ENCODE results near the gene BOD1.

Gene BOD1

DNA sequence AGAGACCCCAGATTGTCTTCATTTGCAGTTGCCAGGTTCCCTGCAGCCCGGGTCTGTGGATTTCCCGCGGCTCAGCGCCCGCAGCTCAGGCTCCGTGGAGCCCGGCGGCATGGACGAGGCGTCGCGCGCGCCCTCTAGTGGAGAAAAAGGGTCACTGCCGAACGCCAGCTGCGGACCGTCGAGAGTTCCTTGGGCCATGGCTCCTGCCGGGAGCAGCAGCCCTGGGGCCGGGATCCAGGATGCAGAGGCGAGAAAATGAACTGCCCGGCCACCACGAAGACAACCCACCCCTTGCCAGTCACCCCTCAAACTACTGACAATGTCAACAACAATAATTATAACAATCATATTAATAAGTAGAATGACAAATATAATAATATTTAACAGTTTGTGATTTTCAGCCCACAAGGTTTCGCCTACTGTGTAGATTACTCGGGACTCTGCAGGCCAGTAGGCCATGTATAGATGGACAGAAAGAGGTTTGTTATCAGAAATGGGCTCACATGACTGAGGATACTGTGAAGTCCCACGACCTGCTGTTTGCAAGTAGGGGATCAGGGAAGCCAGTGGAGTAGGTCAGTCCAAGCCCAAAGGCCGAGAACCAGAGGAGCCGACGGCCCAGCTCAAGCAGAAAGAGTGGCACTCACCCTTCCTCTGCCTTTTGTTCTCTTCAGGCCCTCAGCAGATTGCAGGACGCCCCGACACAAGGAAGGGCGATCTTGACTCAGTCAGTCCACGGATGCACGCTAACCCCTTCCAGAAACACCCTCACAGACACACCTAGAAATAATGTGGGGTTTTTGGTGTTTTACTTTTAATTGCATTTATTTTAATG, 43.1 kb downstream of the BOD1 start:
- peak; percentile 46 to 69 (median 53) for DNase-seq

DNA sequence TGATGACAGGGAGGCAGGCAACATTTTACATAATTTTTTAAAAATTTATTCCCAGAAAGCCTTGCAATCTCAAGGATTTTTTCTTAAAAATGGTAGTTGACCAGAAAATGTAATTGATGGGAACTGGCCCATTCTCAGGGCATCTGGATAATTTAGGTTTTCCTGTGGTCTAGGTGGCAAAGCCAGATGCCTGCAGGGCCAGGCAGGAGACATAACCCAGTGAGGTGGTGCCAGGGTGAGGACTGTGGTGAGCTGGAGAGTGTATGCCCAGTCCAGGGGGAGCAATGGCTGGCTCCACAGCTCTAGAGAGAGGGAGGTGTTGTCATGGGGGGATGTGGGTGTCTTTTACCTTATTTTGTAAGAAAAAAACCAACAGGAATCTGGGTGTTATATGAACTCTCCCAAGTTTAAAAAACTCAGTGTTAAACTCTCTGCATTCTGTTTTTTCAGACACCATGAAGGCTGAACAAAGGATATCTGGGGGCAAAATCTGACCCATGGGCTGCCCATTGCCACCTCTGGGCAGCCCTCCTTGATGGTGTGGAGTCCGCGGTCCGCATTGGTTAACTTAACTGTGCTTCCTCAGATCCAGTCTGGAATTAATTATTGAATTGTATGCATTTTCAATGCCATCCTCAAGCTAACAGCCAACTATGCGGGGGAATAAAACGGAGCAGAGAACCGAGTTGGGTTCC, 43.9 kb downstream of the BOD1 start:
- no peak for DNase-seq

DNA sequence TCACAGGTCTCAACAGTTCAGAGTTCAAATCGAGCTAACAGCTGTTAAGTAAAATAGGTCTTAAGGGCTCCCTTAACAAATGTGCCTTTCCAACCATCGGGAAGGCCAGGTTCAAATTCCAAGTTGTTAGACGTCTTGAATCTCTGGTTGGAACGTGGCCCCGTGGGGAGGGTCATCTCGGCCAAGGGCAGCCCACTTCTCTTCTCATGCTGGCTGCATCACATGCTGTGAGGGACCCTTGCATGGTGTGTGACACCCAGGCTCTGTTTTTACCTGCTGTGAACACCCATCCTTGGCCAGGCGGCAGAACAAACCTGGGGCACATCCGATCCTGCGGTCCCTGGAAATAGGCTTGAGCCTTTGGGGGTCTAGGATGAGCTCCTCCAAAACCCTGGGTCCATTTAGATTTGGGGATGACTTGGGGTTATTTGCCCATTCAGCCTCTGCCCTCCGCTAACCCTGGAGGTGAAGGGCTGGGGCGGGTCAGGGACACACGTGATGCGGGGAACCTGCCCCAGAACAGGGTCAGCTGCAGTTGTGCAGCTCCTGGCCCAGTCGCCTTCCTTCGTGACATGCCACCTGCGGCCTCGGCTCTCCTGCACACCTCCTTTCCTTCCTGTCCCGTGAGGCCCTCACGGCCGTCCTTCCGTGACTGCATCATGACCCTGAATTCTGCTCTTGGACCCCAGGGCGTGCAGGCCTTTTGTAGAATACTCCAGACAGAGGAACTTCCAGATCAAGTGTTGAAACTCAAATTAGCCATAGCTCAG, 45.9 kb downstream of the BOD1 start:
- DNase-seq = no peak

DNA sequence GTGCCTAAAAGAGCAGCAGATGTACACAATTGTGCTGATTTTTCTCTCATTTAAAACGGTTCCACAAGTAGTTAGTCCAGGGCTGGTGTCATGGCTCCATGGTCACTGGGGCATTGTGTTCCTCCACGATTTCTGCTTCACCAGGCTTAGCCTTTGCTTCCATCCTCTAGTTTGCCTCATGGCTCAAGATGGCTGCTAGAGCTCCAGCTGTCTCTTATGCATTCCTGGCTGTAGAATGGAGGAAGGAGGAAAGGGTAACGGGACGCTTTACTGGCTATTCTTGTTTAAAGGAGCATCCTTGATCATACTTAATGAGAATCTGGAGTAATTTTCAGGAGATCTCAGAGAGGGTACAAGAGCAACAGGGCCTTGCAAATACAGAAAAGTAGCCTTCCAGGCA, 47.7 kb downstream of the BOD1 start:
- no peak for DNase-seq

DNA sequence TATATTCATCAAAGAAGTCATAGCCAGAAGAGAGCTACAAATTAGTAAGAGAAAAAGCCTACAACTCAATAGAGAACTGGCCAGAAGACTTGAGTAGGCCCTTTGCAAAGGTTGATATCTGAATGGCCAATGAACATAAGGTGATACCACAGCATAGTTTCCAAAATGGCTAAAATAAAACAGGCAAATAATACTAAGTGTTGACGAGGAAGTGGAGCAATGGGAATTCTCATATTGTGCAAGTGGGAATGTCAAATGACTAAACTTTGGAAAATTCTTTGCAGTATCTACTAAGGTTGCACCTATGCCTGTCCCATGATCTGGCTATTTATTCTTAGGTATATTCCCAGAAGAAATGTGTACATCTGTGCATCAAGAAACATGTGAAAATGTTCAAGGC, 48.3 kb downstream of the BOD1 start:
- DNase-seq = no peak

DNA sequence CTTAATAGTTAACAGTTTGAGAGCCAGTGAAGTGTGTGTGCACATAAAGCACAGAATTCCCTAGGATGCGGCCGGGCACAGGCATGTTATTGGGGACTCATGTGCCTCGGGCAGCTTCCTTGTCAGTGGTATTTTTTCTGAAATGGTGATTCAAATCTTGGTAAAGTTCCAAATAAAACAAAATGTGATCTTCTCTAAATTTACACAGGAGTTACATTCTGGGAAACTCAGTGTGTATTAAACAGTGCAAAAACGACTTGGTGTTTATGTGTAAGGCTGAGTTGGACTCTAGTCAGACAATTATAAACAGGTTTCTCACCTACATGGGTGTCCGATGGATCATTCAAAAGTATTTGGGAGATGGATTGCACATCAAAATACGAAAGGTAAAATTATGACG, 48.9 kb downstream of the BOD1 start:
- no peak for DNase-seq

DNA sequence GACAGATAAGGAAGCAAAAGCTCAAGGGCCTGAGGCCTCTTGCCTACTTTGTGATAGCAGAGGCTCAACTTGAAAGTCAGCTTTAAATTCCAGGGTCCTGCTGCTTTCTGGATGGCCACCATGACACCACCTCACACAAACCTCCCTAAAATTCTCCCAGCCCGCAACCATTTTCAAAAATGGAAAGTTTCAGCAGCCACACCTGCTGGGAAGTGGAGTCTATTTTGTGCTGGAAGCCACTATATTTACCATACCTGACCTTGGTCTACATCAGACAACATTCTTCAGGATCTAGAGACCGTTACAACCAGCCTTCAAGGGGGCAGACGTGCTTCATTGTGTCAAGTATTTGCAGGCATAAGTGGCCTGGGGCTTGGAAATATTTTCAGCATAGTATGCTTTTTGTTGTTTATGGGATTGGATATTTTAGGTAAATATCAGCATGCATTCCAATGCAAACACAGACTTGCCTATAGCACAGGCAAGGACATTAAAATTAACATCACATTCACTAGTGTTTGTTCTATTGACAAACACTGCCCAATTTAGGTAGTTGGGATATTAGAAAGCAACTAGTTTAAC, 50.9 kb downstream of the BOD1 start:
- no peak for DNase-seq

DNA sequence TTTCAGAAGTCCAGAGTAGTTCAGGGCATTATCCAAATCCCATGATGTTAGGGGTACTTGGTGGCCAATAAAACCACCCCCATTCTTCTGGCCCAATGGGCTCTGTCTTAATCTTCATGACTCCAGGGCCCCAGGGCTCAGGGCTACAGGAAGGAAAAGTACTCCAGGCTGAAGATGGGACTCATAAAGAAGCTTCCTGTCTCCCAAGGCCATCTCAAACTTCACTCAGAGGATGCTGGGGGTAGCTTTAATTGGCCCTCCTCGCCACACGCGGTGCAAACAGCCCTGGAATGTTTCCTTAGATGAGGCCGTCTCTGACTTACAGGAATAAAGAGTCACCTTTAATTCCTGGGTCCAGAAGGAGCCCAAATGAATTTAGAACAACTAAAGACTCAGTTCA, 52.3 kb downstream of the BOD1 start:
- no peak for DNase-seq

DNA sequence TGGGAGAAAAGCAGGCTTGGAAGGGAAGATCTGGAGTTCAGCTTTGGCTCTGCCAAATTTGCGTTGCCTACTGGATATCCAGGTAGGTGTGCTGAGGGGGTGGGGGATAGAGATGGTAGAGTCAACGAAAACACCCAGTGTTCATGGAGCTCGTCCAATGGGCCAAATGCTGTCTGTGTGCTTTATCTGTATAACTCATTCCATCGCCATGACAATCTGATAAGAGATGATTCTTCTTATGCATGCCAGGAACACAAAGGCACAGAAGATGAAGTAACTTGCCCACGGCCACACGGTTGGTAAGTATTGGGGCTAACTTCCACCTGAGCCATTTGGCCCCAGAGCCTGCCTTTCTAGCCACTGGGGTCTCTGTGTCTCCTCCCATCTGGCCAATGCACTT, 53.2 kb downstream of the BOD1 start:
- DNase-seq = no peak

DNA sequence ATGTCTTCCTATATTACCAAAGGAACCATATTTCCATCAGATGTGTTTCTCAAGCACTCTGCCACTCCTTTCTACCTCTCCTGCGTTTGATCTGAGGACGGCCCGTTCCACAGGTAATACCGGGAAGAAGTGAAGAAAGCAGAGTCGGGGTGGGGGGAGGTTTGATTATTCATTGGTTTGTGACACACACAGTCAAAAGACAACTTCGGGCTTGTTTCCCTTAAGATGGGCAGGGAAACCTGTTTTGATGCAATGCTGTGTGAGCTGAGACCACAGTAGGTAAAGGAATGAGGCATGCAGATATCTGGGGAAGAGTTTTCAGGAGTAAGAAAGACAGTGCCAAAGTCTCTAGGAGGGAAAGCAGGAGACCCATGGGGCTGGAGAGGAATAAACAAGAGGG, 54.0 kb downstream of the BOD1 start:
- DNase-seq = no peak

All from NCI-H1417 (cell line).